Esophagus mucosa (tissue), 1 donor: ENCODE measurements around the gene KIF26A. TPM values are rescaled to one million over a fixed set of nuclear protein-coding genes. Genes with fewer than 3 reads are reported as not detected.
"Not testable (repeated sequence)": the region's sequence is repeated elsewhere in the genome, so short reads cannot be mapped to it uniquely, and the experiment has no call there.

Experiments used
- ATAC-seq: fragments of 200-7000 bp; cut with Tn5 transposase; one replicate; pipeline ENCODE4 v1.9.1; 2020
- total RNA-seq: library from RNA; stranded (reverse); gene quantifications from one replicate; pipeline ENCODE4 v1.2.4, GENCODE V29; 2023
- donor health status: DM: yes; HTN: yes; CAD: no.

Gene KIF26A
- total RNA-seq, 1 donor from 2014 or later: 1.00 TPM

- ATAC-seq: not testable (repeated sequence)
These were observed 87.1 kb downstream of the KIF26A start for GRCh38 chr14:104225278-104226190.

GRCh38 chr14:104226421-104227383, 88.3 kb downstream of the KIF26A start:
- no peak for ATAC-seq

- no peak for ATAC-seq
These were observed 89.4 kb downstream of the KIF26A start for GRCh38 chr14:104227806-104228205.

GRCh38 chr14:104228221-104228620, 89.8 kb downstream of the KIF26A start:
- ATAC-seq: no peak

GRCh38 chr14:104228716-104229533, 90.5 kb downstream of the KIF26A start:
- no peak for ATAC-seq

GRCh38 chr14:104229534-104230055, 91.2 kb downstream of the KIF26A start:
- no peak for ATAC-seq

GRCh38 chr14:104230119-104230815, 91.9 kb downstream of the KIF26A start:
- no peak for ATAC-seq

Other genes with a start within 250 kb of the KIF26A start
- 0.16 TPM for gene TDRD9, start 210.1 kb upstream of the KIF26A start, total RNA-seq
- not detected for gene RD3L, start 196.1 kb upstream of the KIF26A start, total RNA-seq
- gene ASPG, start 52.9 kb upstream of the KIF26A start, total RNA-seq: 59.2 TPM